Heart left ventricle (tissue), 16 donors: ENCODE measurements around the gene POLR1H. TPM values are rescaled to one million over a fixed set of nuclear protein-coding genes. Genes with fewer than 3 reads are reported as not detected.
A peak's percentile ranks its signal among the peaks of the same experiment; 100 is the strongest.

Experiments used
- ATAC-seq, 4 donors: fragments of 200-7000 bp; cut with Tn5 transposase; one replicate each; pipeline ENCODE4 v1.9.1; 2020 to 2022; ENCODE audit warnings: moderate library complexity in 4 of 4, mild to moderate bottlenecking in 3 of 4, moderate number of reproducible peaks in 1 of 4
- DNase-seq, 5 donors: peaks; one replicate each; pipeline ENCODE4 v3.0.0-alpha.2; 2020
- H3K27ac ChIP-seq, 12 donors: fragments of 200-600 bp; sonication (generic) in 4 of 12; one replicate each; pipeline versions ENCODE4 v1.5.0 to v1.8.0; 2016 to 2022; ENCODE audit warnings: mild to moderate bottlenecking in 2 of 12
- H3K27me3 ChIP-seq, 9 donors: fragments of 200-600 bp; sonication (generic) in 2 of 9; one replicate each; pipeline versions ENCODE4 v1.5.1 to v1.8.0; 2016 to 2022; ENCODE audit warnings: mild to moderate bottlenecking in 3 of 9
- H3K36me3 ChIP-seq, 9 donors: fragments of 200-600 bp; sonication (generic) in 2 of 9; one replicate each; pipeline versions ENCODE4 v1.5.0 to v1.8.0; 2018 to 2022; ENCODE audit warnings: mild to moderate bottlenecking in 2 of 9
- H3K4me1 ChIP-seq, 12 donors: fragments of 200-600 bp; sonication (generic) in 4 of 12; one replicate each; pipeline versions ENCODE4 v1.5.0 to v1.8.0; 2016 to 2022; ENCODE audit warnings: mild to moderate bottlenecking in 3 of 12
- H3K4me3 ChIP-seq, 12 donors: fragments of 200-600 bp; sonication (generic) in 4 of 12; one replicate each; pipeline versions ENCODE4 v1.5.0 to v1.8.0; 2017 to 2022; ENCODE audit warnings: mild to moderate bottlenecking in 9 of 12, moderate library complexity in 4 of 12
- H3K9me3 ChIP-seq, 12 donors: fragments of 200-600 bp; sonication (generic) in 4 of 12; one replicate each; pipeline versions ENCODE4 v1.5.0 to v1.8.0; 2016 to 2022; ENCODE audit warnings: mild to moderate bottlenecking in 1 of 12
- POLR2A ChIP-seq, 2 donors: fragments of 450-650 bp; IDR thresholded peaks; one replicate each; pipeline ENCODE4 v1.6.1; 2017; ENCODE audit warnings: antibody characterized with exemption in 2 of 2, mild to moderate bottlenecking in 2 of 2, moderate library complexity in 2 of 2
- WGBS, 4 donors: extraction: QIAGEN DNeasy Blood & Tissue Kit in 2 of 4; methylation state at CpG; one replicate each; pipeline versions ENCODE4 v1.1.5 to v1.1.7; 2013 to 2018; 5-methylcytosine and 5-hydroxymethylcytosine counted together
- intact Hi-C, 10 donors: fragments of 100-400 bp; cut with DNase I; formaldehyde crosslinking; loops; one replicate each; pipeline versions ENCODE4 v1.11.1 to v1.14.2; 2022
- polyA plus RNA-seq, 2 donors: library from polyadenylated mRNA; stranded (reverse); fragments of 200-250 nt; gene quantifications; one replicate each; pipeline ENCODE4 v1.2.3, GENCODE V29; 2013
- total RNA-seq, 9 donors: library from RNA; depleted of rRNA in 2 of 9; stranded (reverse); fragments of >200 nt in 2 of 9; fragmentation: NEBNext Ultra II Directional in 3 of 9; extraction: Animal tissue kit (Norgen Biotek cat#: 25700) in 3 of 9; gene quantifications; one replicate each; pipeline versions ENCODE4 v1.1.0 to v1.2.4, GENCODE V29; 2016 to 2023
- TF ChIP-seq, protein P1 (sequence below), 12 donors: fragments of 200-600 bp; sonication (generic) in 4 of 12; IDR thresholded peaks; one replicate each; pipeline versions ENCODE4 v1.5.0 to v1.8.0; 2018 to 2022; ENCODE audit warnings: antibody characterized with exemption in 12 of 12, mild to moderate bottlenecking in 5 of 12
- donor health status: ischemic (EF 13 %, LVEDD 7.1; RV severe dilation, severe dysfunction).
- donor health status: healthy with polysubstance abuse.
- donor health status: DM: no; HTN: yes; CAD: no.
- donor health status: DM: no; HTN: no; CAD: no.
- donor health status: ischemic (EF 25% LVEDD 6.9; RV normal size, moderate dysfunction).
- donor health status: ischemic (EF 25% LVEDD 5.7; RV mildly dilated, moderate dysfunction).
- donor health status: healthy.
- donor health status: DM: yes; HTN: yes; CAD: no.
- donor health status: ischemic (EF 35%, LVEDD 5.7; RV mildly dilated, moderate dysfunction).
- donor health status: nonischemic (EF 11% LVEDD 7.7; RV severe dilation, severe dysfunction).
- donor health status: DM: yes; HTN: yes; CAD: no.
- donor health status: PGD.
- donor health status: ischemic (EF 29% LVEDD 5.4; RV normal size, mild dysfunction).
- donor health status: nonischemic (EF 23%, LVEDD 6.1; RV moderate dilation, normal function).

POLR1H gene
- total and polyA plus RNA-seq, 11 donors = 11.7 to 46.1 (median 14.8) TPM

DNA sequence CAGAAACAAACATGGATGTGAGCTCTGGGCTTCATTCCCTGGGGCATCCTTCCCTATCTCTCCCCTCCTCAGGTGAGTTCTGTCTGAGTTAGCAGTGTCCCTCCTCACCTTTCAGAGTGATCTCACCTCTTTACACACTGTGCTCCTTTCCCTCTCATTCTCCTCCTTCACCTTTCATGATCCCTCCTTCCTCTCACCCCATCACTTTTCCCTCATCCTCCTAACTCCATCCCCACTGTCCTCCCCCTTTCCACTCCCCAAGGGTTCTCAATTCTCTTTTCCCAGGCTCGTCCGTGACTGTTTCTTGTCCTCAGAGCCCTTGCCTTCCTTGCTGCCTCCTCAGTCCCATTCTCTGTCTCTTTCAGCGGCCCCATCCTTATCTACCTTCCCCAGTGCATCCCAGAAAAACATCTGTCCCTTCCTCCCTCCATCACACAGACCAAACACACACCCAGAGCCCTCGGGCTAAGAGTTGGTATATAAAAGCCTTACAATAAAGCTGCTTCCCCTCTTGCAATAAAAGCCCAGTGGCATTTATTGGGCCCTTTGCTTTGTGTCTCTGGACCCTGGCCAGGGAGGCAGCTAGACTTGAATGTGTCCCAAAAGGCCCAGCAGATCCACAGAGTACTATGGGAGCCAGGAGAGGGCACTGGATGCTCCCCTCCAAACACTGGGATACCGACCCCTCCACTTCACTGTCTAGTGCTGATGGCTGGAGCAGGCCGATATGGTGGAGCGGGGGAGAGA lies 12.6 kb downstream of the POLR1H start:
- Histone ChIP-seq H3K27me3 (peaks cover 17 to 78% (median 46%) of the 10 kb centered on the region in 9 donors), H3K36me3 (peaks cover 0 to 20% (median 11%) of the 10 kb centered on the region in 9 donors), H3K9me3 (no peaks in the 10 kb centered on the region), H3K4me1 (peaks cover 0 to 31% (median 23%) of the 10 kb centered on the region in 12 donors), H3K27ac (no peak overlapping the region), H3K4me3 (peak overlapping the region in 1 of 12 donors; percentile 41)
- TF ChIP-seq, protein P1, sequence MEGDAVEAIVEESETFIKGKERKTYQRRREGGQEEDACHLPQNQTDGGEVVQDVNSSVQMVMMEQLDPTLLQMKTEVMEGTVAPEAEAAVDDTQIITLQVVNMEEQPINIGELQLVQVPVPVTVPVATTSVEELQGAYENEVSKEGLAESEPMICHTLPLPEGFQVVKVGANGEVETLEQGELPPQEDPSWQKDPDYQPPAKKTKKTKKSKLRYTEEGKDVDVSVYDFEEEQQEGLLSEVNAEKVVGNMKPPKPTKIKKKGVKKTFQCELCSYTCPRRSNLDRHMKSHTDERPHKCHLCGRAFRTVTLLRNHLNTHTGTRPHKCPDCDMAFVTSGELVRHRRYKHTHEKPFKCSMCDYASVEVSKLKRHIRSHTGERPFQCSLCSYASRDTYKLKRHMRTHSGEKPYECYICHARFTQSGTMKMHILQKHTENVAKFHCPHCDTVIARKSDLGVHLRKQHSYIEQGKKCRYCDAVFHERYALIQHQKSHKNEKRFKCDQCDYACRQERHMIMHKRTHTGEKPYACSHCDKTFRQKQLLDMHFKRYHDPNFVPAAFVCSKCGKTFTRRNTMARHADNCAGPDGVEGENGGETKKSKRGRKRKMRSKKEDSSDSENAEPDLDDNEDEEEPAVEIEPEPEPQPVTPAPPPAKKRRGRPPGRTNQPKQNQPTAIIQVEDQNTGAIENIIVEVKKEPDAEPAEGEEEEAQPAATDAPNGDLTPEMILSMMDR (IDR thresholded peaks at IDR 0.05) = no peak
- TF ChIP-seq POLR2A (IDR thresholded peaks at IDR 0.05) = no peak
- DNase-seq (no peak), ATAC-seq (no peak)
- 49 to 66% (median 53%) methylated on average over 7 of the region's 7 CpGs for WGBS, 4 donors
- intact Hi-C loops = no loop called here

DNA sequence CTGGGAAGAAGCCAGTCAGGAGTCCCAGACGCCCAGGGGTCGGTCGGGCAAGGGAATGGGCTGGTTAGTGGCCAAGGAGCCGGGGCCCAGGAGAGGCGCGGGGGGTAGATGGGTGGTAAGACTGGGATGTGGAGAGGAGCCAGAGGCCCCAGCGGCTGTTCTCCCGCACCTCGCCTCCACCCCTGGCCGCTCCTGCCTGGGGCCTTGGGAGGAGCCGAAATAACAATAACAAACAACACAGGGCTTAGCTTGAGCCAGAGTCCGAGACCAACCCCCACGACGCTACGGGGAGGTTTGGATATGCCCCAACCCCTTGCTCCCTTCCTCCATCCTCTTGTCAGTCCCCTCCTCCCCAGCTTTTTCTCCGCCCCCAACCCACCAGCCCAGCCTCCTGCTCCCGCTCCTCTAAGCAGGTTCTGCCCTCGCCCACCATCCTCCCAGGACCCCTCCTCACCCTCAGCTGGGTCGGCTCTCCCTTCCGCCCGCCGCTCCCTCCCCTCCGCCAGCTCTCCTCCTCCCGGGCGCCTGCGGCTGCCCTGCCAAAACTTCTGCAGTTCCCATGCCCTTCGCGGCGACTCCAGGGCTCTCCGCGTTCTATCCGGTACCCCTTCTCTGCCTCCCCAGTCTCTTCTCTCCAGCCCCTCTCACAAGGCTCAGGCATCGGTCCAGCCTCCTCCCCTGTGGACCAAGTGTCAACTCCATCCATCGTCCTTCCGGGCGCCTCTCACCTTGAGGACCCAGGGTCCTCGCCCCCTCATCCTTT lies 13.4 kb downstream of the POLR1H start:
- intact Hi-C loops = no loop called here
- peaks cover 17 to 85% (median 46%) of the 10 kb centered on the region in 9 donors for H3K27me3 ChIP-seq
- DNase-seq (no peak), ATAC-seq (no peak)
- H3K9me3 ChIP-seq = no peaks in the 10 kb centered on the region
- WGBS, 4 donors = 4 to 7% (median 5%) methylated on average over 37 of the region's 37 CpGs
- peak overlapping the region; percentile 0 to 51 (median 34) for H3K4me3 ChIP-seq
- TF ChIP-seq, protein P1 (IDR thresholded peaks at IDR 0.05) = no peak
- TF ChIP-seq POLR2A (IDR thresholded peaks at IDR 0.05) = no peak
- peaks cover 0 to 11% (median 4%) of the 10 kb centered on the region in 9 donors for H3K36me3 ChIP-seq
- no peak overlapping the region for H3K27ac ChIP-seq
- H3K4me1 ChIP-seq = peaks cover 0 to 31% (median 23%) of the 10 kb centered on the region in 12 donors

DNA sequence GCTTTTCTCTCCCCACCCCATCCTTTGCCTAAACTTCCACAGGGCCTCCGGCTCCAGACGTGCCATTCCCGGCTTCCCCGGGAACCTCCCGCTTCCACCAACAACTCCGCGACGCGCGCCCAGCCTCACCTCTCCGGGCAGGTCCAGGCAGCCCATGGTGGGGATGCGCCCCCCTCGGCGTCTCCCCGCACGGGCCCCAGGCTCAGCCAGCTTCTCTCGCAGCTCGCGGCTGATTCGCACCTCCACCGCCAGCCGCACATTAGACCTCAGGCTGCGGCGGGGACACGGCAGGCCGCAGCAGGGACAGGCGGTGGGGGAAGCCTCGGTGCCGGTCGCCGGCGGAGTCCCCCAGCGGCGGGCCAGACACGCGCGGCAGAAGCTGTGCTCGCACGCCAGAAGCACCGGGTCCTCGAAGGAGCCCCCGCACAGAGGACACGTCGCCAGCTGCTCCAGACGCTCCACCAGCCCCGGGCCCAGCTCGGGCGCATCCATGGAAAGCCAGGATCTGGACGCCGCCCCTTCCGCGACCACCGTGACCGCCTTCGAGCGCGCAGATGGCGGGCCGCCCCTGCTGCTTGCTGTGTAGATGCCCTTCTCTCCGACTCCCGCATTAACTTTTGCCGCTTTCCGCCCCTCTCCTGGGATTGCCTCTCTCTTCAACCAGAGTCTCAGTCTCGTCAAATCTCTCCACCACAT lies 14.2 kb downstream of the POLR1H start, which contains the start of gene RNF39:
Gene RNF39 (minus strand): TSS at position 676 of the 696 bp plus-strand sequence. CDS start 184 bp downstream, at position 492.
- intact Hi-C loops = no loop called here
- Histone ChIP-seq H3K27me3 (peaks cover 17 to 90% (median 46%) of the 10 kb centered on the region in 9 donors), H3K36me3 (peaks cover 0 to 4% (median 0%) of the 10 kb centered on the region in 9 donors), H3K4me3 (peak within 1 kb of the TSS; percentile 0 to 51 (median 34)), H3K9me3 (no peaks in the 10 kb centered on the region), H3K27ac (no peak within 1 kb of the TSS), H3K4me1 (peaks cover 0 to 31% (median 23%) of the 10 kb centered on the region in 12 donors)
- TF ChIP-seq POLR2A (IDR thresholded peaks at IDR 0.05) = no peak
- TF ChIP-seq, protein P1 (IDR thresholded peaks at IDR 0.05) = no peak
- ATAC-seq = no peak
- WGBS, 4 donors = 1 to 2% (median 2%) methylated on average over 51 to 64 of the region's 64 CpGs
- peak in 1 of 5 donors; percentile 68 for DNase-seq
